Activated naive CD8-positive, alpha-beta T cell treated with anti-CD3 and anti-CD28 coated beads for 36 hours (primary cell): ENCODE measurements around the gene INPP5K. TPM values are rescaled to one million over a fixed set of nuclear protein-coding genes. Genes with fewer than 3 reads are reported as not detected.
A peak's percentile ranks its signal among the peaks of the same experiment; 100 is the strongest.

Experiments used
- DNase-seq: peaks from one replicate; pipeline ENCODE4 v3.0.0; 2021
- H3K27ac Mint-ChIP-seq: one replicate; pipeline ENCODE4 v1.8.0; 2022; ENCODE audit warnings: mild to moderate bottlenecking, moderate library complexity, mixed read lengths
- H3K27me3 Mint-ChIP-seq: one replicate; pipeline ENCODE4 v1.8.0; 2022; ENCODE audit warnings: mild to moderate bottlenecking, mixed read lengths
- H3K36me3 Mint-ChIP-seq: one replicate; pipeline ENCODE4 v1.8.0; 2021; ENCODE audit warnings: mild to moderate bottlenecking, mixed read lengths
- H3K4me1 Mint-ChIP-seq: one replicate; pipeline ENCODE4 v1.8.0; 2021; ENCODE audit warnings: mixed read lengths
- H3K4me3 Mint-ChIP-seq: one replicate; pipeline ENCODE4 v1.8.0; 2022; ENCODE audit warnings: mild to moderate bottlenecking, moderate library complexity, mixed read lengths
- H3K9me3 Mint-ChIP-seq: one replicate; pipeline ENCODE4 v1.8.0; 2022; ENCODE audit warnings: mixed read lengths
- total RNA-seq, 2 experiments: library from RNA; stranded (reverse); gene quantifications; one replicate each; pipeline ENCODE4 v1.2.3, GENCODE V29; 2021

INPP5K gene
- total RNA-seq, 2 experiments from 2014 or later: 18.1 to 18.2 TPM

DNA sequence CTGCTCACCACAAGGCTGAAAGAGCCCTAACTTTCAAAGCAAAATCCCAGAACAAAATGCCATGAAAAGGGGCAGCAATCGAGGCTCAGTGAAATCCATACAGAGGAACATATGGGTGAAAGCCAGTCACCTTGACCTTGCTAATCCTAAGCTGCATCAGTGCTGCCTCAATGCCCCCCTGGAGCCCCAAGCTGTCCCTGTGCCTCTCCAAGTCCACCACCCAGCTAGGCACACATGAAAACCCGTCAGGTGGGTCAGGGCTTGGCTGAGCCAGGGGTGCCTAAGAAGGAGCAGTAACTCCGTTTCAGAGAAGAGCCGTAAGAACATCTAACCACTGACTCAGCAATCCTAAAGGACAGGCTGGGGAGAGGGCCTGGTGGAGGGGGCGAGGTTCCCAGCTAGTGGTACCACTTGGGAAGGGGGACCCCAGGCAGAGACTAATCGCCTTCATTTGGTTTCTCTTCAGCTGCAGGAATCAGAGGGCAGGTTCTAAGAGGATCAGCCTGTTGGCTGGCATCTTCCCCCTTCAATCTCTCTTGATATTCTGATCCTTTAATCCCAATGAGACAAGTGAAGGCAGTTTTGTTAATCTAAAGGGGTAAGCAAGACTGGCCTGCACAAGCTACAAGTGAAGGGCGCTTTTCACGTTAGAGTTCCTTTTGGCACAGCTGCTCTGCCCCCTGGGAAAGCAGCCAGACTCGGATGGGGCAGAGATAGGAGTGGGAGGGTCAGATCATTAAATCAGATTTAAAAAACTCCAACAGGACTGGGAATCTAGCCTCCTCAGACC lies 38.5 kb upstream of the INPP5K start:
- no peak for DNase-seq
- no peaks in the 10 kb centered on the region for H3K27me3 Mint-ChIP-seq
- H3K36me3 Mint-ChIP-seq: peaks cover 6% of the 10 kb centered on the region
- no peak overlapping the region for H3K4me3 Mint-ChIP-seq
- H3K27ac Mint-ChIP-seq: no peak overlapping the region
- peaks cover 18% of the 10 kb centered on the region for H3K4me1 Mint-ChIP-seq
- no peaks in the 10 kb centered on the region for H3K9me3 Mint-ChIP-seq

DNA sequence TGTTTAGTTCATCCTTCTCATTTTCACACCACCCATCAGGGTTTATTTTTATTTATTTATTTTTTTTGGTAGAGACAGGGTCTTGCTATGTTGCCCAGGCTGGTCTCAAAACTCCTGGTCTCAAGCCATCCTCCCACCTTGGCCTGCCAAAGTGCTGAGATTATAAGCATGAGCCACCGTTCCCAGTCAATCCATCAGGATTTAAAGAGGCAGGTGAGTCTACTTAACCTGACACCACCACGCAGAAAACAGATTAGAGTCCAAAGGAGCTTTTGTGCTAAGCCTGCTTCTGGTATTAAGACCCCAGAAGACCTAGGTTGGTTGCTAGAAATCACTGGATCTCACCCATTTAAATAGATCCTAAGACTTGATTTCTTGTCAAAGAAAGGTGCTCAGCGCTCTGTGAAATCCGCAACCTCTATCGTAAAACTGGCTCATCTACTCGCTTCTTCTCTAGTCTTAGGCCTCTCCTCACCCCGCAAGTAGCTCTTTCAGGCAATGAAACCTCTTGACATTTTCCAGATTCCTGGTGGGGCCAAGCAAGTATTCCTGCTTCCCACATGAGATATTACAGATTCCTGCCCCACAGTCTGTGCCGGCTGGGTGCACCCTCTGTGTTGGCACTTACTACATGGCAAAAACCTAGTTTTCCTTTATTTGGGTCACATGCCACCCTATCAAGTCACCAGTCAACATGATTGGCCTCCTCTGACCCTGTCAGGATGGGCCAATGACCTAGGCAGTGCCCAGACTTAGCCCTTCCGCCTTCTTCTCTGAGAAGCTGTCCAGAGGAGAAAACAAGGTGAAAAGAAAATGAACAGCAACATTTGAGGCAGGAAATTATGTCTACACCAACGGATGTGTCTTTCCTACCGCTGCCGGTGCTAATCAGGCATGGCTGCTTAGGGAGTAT lies 37.2 kb upstream of the INPP5K start:
- H3K27me3 Mint-ChIP-seq: no peaks in the 10 kb centered on the region
- H3K27ac Mint-ChIP-seq: no peak overlapping the region
- peaks cover 9% of the 10 kb centered on the region for H3K36me3 Mint-ChIP-seq
- peaks cover 11% of the 10 kb centered on the region for H3K4me1 Mint-ChIP-seq
- DNase-seq: no peak
- H3K4me3 Mint-ChIP-seq: no peak overlapping the region
- no peaks in the 10 kb centered on the region for H3K9me3 Mint-ChIP-seq

DNA sequence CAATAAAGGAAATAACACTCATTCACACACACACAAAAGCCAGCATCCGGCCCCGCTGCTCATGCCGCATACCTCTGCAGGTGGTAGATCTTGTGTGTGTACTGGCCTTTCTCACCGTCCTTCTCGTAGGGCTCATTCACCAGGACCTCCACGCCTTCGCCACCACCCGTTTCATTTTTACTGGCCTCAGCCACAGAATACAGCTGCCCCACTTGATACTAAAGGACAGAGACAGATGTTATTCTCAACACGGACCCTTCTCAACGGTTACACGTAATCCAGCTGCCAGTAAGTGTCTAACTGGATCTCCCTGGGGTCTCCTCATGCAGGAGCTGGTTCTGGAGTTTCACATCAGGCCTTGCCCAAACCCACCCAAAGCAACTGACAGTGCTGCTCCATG lies 36.5 kb upstream of the INPP5K start:
- DNase-seq: no peak
- Mint-ChIP-seq H3K9me3 (no peaks in the 10 kb centered on the region), H3K4me1 (peaks cover 11% of the 10 kb centered on the region), H3K4me3 (no peak overlapping the region), H3K36me3 (peaks cover 9% of the 10 kb centered on the region), H3K27ac (no peak overlapping the region), H3K27me3 (no peaks in the 10 kb centered on the region)

DNA sequence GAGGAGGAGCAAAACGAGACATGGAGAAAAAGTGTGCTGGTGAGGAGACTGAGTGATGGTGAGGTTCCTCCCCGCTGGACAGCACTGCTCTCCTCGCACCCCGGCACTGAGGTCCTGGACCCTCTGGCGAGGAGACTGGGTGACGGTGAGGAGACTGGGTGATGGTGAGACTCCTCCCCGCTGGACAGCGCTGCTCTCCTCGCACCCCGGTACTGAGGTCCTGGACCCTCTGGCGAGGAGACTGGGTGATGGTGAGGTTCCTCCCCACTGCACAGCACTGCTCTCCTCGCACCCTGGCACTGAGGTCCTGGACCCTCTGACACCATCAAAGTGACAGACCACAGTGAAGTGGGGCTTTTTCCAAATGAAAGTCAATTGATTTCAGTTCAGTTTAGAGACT lies 35.3 kb upstream of the INPP5K start:
- Mint-ChIP-seq H3K36me3 (peaks cover 9% of the 10 kb centered on the region), H3K4me1 (peaks cover 6% of the 10 kb centered on the region), H3K9me3 (no peaks in the 10 kb centered on the region), H3K27ac (no peak overlapping the region), H3K27me3 (no peaks in the 10 kb centered on the region), H3K4me3 (no peak overlapping the region)
- DNase-seq: no peak

DNA sequence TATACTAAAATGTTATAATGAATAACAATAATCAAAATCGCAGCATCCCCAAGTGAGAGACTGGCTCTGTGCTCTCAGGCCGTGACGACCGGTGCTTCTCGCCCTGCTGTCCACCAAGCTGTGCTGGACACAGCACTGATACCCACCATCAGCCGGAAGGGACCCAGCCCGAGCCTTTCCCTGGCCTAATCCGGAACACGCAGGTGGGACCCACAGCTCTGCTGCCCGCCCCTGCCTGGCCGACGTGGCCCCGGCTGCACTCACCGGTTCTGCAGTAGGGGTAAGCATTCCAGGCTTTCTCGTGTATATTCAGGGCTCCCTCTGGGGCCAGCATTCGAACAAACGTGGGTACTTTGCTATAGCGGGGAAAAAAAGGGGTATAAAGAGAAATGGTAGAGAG lies 31.6 kb upstream of the INPP5K start:
- H3K4me3 Mint-ChIP-seq: no peak overlapping the region
- H3K4me1 Mint-ChIP-seq: peaks cover 4% of the 10 kb centered on the region
- no peak for DNase-seq
- H3K9me3 Mint-ChIP-seq: no peaks in the 10 kb centered on the region
- no peaks in the 10 kb centered on the region for H3K27me3 Mint-ChIP-seq
- H3K27ac Mint-ChIP-seq: no peak overlapping the region
- H3K36me3 Mint-ChIP-seq: peaks cover 6% of the 10 kb centered on the region

DNA sequence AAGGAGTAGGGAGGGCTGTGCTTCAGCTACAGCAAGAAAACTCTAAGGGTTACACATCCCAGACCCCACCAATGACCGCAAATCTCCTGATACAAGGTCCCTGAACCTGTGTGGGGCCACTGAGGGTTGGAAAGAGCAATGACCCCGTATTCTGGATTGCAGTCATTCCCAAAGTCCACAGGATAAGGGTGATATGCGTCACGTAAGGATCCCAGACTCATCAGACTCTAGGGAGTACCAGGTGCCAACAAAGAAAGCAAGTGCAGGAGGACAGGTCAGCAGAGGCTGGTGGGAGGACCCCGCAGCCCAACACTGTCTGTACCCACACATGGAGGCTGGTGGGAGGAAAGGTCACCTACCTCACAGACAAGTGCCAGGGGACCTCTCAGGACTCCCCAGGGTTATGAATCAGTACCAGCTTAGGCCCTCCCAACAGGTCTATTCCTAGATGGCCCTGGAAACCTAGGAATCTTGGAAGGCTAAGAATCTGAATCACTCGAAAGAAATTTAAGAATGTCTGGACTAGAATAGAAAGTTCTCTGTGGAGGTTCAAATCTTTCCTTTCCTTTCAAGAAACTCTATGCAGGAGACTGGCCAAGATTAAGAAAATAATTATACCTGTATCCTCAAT lies 30.0 kb upstream of the INPP5K start:
- H3K4me3 Mint-ChIP-seq: no peak overlapping the region
- peaks cover under 1% of the 10 kb centered on the region for H3K4me1 Mint-ChIP-seq
- peaks cover 6% of the 10 kb centered on the region for H3K36me3 Mint-ChIP-seq
- DNase-seq: no peak
- no peaks in the 10 kb centered on the region for H3K27me3 Mint-ChIP-seq
- no peaks in the 10 kb centered on the region for H3K9me3 Mint-ChIP-seq
- no peak overlapping the region for H3K27ac Mint-ChIP-seq

DNA sequence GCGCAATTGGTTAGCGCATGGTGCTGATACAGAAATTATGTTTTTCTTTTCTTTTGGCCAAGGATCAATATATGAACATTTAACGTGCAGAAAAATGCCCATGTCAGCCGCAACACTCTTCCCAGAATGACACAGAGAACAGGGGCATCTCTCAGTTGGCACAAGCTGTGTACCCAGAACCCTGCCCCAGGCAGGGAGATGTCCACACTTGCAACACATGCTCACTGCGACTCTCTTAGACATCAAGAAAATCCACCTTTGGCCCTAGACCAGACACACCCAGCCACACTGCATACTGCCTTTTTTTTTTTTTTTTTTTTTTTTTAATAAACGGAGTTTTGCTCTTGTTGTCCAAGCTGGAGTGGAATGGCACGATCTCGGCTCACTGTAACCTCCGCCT lies 29.2 kb upstream of the INPP5K start:
- Mint-ChIP-seq H3K36me3 (peaks cover 6% of the 10 kb centered on the region), H3K9me3 (no peaks in the 10 kb centered on the region), H3K4me1 (peaks cover 3% of the 10 kb centered on the region), H3K27me3 (no peaks in the 10 kb centered on the region), H3K27ac (no peak overlapping the region), H3K4me3 (no peak overlapping the region)
- no peak for DNase-seq

DNA sequence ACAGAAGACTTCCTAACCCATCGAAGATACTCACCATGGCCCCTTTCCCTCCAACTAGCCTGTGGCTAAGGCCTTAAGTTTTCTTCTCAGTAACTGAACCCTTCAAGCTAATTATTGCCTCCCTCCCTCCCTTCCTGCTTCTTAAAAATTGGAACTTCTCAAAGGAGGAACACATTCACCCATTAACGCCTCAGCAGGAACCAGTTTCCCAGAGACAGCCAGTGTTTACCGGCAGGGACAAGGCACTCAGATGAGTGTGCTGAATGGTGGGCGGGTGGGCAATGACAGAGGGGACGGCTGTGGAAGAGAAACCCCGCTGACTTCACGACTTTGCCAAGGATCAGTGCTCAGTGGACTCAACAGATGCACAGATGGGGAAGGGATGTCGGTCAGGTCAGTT lies 25.9 kb upstream of the INPP5K start:
- H3K36me3 Mint-ChIP-seq: peaks cover 3% of the 10 kb centered on the region
- H3K27me3 Mint-ChIP-seq: no peaks in the 10 kb centered on the region
- H3K4me3 Mint-ChIP-seq: no peak overlapping the region
- no peak overlapping the region for H3K27ac Mint-ChIP-seq
- no peaks in the 10 kb centered on the region for H3K9me3 Mint-ChIP-seq
- no peak for DNase-seq
- peaks cover 3% of the 10 kb centered on the region for H3K4me1 Mint-ChIP-seq

DNA sequence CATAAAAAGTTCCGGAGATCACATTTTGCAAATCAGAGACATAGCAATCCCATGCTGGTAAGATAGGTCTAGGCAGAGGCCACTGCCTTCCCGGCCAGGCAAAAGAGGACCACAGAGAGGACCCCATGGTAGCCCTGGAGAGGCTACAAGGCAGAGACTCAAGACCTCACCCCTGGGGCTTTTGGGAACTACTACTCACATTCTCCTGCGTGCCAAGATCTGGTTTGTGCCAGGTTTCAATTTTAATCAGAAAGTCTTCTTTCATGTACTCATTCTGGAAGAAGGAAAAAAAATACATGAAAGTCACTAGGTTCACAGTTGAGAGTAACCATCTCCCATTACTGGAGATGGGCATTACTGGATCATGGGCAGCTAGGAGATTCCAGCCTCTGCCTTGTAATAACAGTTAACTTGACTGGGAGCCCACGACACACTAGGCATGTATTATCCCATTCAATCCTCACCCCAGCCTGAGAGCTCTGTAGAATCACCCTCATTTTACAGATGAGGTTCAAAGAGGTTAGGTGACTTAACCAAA lies 25.0 kb upstream of the INPP5K start:
- Mint-ChIP-seq H3K36me3 (peaks cover 3% of the 10 kb centered on the region), H3K9me3 (no peaks in the 10 kb centered on the region), H3K4me1 (peaks cover 3% of the 10 kb centered on the region)

DNA sequence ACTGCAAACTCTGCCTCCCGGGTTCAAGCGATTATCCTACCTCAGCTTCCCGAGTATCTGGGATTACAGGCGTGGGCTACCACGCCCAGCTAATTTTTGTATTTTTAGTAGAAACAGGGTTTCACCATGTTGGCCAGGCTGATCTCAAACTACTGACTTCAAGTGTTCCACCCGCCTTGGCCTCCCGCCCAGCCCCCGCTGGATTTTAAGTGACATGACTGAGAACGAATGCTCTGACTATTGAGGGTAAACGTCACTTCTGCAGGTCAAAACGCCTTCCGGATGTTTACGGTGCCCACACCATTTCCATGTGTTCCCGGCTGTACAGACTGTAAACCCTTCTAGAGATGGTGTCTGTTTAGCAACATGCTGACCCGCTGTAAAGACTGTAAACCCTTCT lies 23.4 kb upstream of the INPP5K start:
- no peaks in the 10 kb centered on the region for H3K27me3 Mint-ChIP-seq
- peaks cover 3% of the 10 kb centered on the region for H3K4me1 Mint-ChIP-seq
- peaks cover 10% of the 10 kb centered on the region for H3K36me3 Mint-ChIP-seq
- H3K9me3 Mint-ChIP-seq: no peaks in the 10 kb centered on the region
- no peak overlapping the region for H3K27ac Mint-ChIP-seq
- DNase-seq: no peak
- H3K4me3 Mint-ChIP-seq: no peak overlapping the region

More for the DNA sequence above, 25.0 kb upstream of the INPP5K start:
- no peaks in the 10 kb centered on the region for H3K27me3 Mint-ChIP-seq
- no peak overlapping the region for H3K27ac Mint-ChIP-seq
- no peak for DNase-seq
- no peak overlapping the region for H3K4me3 Mint-ChIP-seq

DNA sequence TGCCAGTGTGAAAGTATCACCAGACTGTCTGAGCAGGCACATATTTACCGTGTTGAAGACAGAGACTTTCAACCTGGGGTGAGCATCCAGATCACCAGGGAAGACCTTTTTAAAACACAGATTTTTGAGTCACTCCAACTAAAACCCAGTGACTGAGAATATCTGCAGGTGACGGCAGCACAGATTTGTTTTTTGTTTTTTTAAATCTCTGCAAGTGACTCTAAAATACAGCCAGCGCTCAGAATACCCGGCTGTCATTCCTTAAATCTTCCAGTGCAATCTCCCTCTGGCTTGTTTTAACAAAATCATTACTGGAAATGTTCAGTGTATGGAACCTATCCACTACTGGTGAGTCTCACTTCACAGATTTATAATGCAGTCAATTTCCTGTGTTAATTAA lies 19.3 kb upstream of the INPP5K start:
- H3K36me3 Mint-ChIP-seq: peaks cover 14% of the 10 kb centered on the region
- H3K27me3 Mint-ChIP-seq: no peaks in the 10 kb centered on the region
- no peak overlapping the region for H3K27ac Mint-ChIP-seq
- H3K4me3 Mint-ChIP-seq: no peak overlapping the region
- DNase-seq: no peak
- H3K4me1 Mint-ChIP-seq: no peaks in the 10 kb centered on the region
- H3K9me3 Mint-ChIP-seq: no peaks in the 10 kb centered on the region

DNA sequence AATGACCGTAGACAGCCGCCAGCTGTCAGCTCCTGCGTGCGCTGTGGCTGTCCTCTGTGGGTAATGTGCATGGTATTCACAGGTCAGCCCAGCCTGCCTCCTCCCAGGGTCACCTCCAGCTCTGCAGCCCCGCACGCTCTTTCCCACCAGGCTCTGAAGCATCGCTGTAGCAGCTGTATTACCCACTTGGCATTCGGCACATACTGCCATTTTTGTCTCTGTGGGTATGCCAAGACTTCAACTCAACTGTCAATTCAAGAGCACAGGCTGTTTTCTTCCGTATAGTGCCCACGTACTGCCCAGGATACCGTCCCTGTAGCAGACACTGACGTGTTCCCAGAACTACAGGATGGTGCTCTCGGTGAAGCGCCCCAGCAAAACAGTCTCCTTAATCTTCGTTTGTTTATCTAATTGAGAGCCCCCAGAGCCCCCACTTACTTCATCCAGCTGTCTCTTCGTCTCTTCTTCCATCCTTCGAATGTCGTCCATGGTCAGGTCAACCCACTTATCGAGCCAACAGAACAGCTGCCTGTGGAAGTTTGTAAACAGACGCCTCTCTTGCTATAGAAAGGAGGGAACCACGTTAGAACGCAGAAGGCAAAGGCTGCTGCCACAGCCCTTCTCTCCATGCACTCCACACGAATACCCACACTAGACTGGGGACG lies 17.4 kb upstream of the INPP5K start:
- H3K27ac Mint-ChIP-seq: no peak overlapping the region
- DNase-seq: no peak
- no peaks in the 10 kb centered on the region for H3K27me3 Mint-ChIP-seq
- H3K36me3 Mint-ChIP-seq: peaks cover 15% of the 10 kb centered on the region
- no peak overlapping the region for H3K4me3 Mint-ChIP-seq
- peaks cover 4% of the 10 kb centered on the region for H3K4me1 Mint-ChIP-seq
- H3K9me3 Mint-ChIP-seq: no peaks in the 10 kb centered on the region

DNA sequence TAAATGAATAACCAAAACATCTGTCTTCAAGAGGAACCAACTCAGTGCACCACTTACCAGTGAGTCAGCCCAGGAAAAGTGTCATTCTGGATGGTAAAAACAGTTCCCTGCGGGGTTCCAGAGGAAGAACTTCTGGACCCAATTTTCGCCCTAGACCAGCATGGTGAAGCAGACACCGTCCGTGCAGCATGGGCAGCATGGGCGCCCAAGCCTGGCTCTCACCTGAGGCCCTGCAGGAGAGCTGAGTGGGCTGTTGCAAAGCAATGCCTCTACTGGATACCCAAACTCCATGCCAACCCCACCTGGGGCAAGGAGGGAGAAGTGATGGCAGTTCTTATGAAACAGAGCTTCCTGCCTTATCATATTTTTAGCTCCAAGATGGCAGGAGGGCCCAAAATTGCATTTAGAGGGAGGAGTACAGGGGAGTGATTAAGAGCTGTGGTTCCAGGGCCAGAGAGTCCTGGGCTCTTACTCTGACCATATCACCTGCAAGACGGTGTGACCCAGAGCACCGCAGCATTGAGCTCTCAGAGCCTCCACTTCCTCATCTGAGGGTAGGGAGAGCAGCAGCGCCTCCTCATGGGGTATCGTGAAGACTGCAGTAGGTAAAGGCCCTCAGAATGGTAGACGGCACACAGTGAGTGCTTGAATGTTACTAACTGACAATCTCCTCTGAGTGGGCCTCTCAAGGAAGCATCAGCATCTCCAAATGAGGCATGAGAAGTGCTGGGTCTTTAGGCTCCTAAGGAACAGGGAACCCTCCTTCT lies 16.6 kb upstream of the INPP5K start:
- no peak overlapping the region for H3K27ac Mint-ChIP-seq
- no peaks in the 10 kb centered on the region for H3K27me3 Mint-ChIP-seq

DNA sequence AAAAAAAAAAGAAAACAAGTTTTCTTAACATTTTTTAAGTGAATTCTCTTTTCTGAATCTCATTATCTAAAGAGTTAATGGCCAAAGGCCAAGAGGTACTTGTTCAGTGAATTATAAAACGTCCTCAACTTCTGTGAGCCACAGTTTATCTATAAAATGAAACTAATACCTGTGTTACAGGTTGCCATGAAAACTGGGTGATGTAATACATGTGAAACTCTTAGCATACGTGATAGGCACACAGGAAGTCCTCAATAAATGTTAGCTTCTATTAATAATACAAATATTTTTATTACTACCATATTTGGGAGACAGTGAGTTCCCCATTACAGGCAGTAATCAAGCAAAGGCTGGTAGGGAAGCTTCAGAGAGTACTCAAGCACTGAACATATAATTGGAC lies 13.5 kb upstream of the INPP5K start:
- H3K27ac Mint-ChIP-seq: peak overlapping the region; percentile 45
- no peak for DNase-seq
- H3K27me3 Mint-ChIP-seq: no peaks in the 10 kb centered on the region
- peaks cover 4% of the 10 kb centered on the region for H3K4me1 Mint-ChIP-seq
- H3K4me3 Mint-ChIP-seq: no peak overlapping the region
- no peaks in the 10 kb centered on the region for H3K9me3 Mint-ChIP-seq
- H3K36me3 Mint-ChIP-seq: peaks cover 19% of the 10 kb centered on the region

More for the DNA sequence above, 16.6 kb upstream of the INPP5K start:
- Mint-ChIP-seq H3K4me1 (peaks cover 4% of the 10 kb centered on the region), H3K9me3 (no peaks in the 10 kb centered on the region), H3K4me3 (no peak overlapping the region), H3K36me3 (peaks cover 19% of the 10 kb centered on the region)
- peak; percentile 33 for DNase-seq
